Activated CD4-positive, CD25-positive, alpha-beta regulatory T cell (primary cell): Measurements from ENCODE around the gene CRACR2A.

Experiments
- DNase-seq, 4 experiments: peaks; one replicate each; lab custom pipeline; 2025; lab: John Stamatoyannopoulos, UW

Gene CRACR2A

DNA sequence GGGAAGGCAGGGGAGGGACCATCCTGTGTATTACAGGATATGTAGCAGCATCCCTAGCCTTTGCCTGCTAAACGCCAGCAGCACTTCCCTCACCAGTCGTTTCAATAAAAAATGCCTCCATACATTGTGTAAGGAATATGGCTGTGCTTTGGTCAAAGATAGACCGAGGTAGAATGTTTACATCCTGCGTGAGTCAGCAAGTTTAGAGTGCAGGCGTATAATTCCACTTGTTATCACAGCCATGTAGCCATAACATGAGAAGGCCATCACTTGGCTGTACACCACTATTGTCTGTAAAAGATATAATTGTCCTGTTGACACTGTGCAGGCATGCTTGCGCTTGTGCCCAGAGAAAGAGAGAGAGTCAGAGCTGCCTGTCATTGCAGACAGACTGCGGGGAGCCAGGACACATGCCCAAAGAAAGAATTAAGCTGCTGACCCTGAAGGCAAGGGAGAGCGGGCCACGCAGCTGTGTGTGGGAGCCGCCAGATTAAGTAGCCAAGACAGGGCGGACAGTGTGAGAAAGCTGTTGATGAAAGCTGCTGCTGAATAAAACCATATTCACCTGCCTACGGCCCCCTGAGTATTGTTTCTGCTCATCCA lies 68.4 kb downstream of the CRACR2A start:
- no peak for DNase-seq

DNA sequence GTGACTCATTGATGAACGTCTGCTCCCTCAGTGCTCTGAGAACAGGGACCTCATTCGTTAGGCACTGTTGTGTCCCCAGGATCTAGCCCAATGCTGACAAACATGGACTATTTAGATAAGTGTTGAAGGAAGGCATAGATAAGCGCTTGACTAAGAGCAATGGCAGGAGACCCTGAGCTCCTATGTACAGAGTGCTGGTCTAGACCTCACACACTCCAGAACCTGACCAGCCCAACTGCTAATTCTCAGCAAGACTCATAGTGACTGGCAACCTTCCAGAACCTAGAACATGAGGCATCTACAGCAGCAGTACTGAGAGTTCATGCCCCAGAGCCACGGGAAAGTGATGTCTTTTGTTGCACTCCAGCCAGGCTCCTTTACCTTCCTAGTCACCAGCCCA lies 69.2 kb downstream of the CRACR2A start:
- no peak for DNase-seq

DNA sequence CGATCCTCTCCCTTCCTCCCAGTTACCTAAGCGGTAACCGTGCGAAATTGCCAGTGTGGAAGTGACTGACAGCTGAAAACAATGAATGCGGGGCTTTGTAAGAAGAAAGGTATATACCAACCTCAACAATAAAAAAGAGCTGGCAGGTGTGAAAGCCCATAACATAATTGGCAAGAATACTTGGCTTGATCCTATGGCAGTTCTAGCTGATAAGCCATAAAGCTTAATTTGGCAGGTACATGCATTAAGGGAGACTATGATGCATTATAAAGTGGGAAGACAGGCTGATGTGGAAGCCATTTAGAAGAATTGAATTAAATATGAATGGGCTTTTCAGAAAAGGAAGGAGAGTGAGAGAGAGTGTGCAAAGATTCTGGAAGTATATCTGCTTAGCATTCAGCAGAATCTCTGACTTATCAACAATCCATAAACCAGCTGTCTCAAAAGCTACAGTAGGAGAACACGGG lies 71.3 kb downstream of the CRACR2A start:
- no peak for DNase-seq

DNA sequence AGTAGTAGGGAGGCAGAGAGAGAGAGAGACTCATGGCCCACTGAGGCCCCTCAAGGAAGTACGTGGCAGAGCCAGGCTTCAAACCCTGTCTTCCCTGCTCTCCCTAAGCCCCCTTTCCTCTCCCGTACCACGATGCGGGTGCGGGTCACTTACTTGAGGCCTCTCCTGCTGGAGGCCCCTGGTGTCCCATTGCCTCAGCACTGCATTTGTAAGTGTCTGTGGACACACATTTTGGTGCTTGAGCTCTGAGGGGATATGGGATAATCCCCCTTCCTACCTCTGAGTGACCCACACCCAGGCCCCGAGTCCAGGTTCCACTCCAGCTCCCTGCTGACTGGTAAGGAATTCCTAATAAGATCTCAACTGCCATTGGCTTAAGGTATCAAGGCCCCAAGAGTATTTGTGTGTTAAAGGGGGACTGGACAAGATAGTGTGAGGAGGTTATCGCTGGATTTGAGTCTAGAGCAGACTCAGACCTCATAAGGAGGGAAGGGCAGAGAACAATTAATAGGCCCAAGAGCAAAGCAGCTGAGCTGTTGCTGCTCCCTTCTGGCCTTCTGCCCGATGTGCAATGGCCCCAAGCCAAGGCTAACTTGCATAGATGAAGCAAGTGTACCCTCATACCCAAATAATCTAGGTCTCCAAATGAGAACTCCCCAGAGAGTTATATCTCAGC lies 71.9 kb downstream of the CRACR2A start:
- no peak for DNase-seq

DNA sequence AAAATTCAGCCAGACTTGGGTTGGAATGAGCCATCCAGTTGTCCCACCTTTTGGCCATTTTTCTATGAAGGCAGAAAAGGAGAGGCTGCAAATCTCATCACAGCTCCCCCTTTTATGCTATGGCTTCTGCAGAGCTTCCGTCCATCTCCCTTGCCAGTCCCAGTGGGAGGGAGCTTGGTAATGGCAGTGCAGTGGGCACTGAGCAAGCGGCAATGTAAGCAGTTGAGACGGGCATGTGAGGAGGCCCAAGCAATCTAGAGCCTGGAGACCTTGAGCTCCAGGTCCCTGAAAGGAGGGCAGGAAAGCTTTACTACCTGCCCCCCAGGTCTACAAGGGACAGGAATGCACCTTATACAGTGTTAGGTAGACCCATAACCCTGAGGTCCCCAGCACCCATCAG lies 73.1 kb downstream of the CRACR2A start:
- no peak for DNase-seq

DNA sequence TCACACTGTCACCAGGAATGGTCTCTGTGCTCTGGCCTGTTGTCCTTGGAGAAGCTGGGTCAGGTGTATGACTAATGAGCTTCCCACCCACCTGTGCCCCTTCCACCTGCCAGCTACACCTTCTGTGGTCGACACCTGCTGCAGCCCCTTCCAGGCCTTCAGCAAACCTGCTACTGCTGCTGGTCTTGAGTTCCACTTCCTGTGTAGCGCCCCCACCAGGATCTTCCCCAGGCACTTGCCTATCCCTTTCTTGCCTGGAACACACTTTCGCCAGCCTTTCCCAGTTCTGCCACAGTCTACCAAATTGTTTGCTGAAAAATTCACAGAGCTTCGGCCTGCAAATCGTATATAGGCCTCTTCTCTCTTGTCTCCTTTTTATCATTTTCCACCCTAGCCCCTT lies 75.3 kb downstream of the CRACR2A start:
- DNase-seq = no peak

DNA sequence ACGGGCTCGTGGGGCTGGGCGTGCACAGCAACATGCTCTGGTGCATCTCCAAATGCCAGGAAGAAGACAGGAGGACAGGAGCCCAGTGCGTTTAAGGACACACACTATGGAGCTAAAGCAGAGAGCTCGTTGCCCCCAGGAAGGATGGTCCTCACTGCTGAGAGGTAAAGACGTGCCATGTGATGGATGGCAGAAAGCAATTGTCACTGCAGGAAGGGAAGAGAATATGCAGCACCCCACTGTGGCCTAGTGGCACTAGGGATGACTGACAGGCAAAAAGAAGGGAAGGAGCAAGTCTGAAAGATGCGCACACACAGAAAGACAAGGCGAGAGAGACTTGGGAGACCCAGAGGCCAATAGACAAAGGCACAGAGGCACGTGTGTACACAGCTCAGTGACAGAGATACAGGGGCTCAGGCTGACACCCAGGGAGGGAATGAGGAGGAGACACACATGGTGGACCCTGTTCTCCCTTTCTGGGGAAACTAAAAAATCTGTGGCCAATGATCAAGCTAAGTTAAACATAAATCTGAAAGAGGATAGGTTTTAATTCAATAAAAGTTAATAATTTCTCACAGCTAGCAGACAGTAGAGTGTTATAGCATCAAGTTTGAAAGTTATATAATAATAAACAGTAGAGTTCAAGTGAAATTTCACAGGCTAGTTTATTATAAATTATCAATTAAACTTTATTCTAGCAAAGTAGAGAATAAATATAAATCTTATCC lies 78.8 kb downstream of the CRACR2A start:
- no peak for DNase-seq

DNA sequence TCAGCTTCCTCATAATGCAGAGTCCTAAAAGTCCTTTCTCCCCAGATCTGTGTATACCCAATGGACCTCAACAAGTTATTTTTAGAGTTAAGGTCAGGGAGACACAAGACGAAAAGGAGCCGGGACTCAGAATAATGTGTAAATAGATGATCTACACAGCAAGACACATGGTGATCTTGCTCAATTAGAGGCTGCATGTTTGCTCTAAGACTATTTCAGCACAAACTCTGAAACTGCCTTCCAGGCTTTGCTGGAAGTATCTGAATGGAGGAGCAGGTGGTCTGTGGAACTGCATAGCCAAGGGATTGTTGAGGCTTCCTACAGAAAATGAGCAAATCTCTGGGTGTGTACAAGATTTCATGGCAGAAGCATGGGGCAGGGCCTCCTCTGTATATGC lies 80.8 kb downstream of the CRACR2A start:
- no peak for DNase-seq

DNA sequence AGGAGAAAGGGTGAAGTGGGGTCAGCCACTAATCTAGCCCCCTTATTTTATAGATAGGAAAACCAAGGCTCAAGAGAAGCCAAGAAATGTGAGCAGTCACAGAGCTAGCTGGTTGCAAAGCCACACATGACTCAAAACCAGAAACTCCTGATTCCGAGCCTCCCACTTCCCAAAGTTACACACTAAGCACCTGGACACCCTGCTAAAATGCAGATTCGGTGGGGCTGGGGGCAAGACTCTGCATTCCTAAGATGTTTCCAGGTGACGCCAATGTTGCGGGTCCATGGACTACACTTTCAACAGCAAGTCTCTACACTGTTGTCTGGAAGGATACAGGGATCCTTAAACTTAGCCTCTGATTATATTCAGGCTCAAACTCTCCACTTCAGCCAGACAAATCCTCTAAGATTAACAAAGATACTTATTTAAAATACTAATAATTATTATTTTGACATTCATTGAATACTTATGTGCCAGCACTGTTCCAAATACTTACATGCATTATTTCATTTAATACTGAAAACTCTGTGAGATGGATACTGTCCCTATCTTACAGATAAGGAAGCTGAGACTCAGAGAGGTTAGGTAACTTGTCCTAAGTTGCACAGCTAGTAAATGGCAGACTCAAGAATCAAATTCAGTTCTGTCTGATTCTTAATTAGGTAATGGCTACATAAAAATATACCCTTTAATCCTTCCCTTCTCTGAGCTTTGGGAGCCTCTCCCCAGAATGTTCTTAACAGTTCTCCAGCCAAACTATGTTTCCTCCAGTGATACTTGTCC lies 81.4 kb downstream of the CRACR2A start:
- no peak for DNase-seq

DNA sequence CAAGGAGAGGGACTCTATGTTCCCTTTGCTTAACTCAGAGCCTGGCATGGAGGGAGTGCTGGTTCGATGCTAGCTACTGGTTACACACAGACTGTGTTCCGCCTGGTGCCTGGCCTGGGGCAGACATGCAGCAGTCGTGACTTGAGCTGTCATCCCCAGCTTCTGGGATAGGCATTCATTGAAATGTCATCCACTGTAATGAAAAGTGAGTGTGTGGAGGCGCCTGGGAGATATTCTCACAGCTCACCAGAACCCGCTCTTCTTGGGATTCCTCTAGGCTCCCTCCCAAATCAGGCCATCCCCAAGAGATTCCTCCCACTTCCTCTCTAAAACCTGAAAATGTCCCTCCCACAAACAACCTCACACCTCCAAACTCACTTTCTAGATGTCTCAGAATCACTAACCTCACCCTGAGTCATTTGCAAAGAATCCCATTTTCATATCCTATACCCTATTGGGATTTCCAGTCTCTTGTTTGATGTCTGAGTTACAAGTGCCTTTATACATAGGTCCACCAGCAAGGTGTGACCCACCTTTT lies 82.8 kb downstream of the CRACR2A start:
- no peak for DNase-seq

DNA sequence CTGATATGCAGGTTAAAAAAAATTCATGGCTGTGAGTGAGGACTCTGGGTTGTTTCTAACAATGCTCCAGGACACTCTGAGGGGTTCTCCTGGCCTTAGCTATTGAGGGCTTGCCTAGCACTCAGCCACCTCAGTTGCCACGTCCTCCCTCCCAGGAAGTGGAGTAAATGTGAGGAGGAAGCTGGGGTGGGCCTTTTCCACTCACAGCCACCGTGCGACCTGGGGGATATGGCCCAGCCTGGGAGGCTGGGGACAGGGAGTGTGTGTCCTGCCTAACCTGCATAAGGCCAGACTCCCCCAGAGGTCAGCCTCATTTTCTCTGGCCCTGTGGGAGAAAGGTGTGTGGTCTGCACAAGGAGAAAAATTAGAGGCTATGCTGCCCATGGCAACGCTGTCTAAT lies 83.3 kb downstream of the CRACR2A start:
- DNase-seq = no peak

DNA sequence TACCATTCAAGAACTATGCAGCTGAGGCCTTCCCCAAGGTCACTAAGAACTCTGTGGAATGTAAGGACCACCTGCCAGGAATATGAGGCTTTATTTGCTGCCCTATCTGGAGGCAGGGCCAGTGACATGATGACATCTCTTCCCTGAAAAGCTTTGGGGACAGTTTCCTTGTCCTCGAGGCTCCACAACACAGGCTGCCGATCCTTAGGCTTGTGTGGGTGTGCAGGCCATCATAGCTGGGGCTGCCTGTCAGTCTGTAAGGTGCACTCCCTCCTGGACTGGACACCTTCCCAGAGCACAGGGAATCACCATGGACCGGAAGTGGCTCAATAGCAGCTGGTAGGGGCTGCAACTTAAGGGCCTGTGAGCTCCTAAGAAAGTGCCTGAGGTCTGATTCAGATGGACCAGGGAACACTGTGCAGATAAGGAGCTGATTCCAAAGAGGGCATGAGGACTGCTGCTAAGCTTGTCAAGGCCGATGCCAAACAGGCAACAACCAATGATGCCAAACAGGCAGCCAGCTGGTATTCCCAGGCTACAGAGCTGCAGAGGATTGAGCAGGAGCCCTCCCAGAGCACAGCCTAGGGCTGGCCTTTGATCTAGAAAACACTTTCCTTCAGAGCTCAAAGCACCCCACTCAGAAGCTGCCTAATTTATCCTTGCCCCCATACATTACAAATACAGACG lies 84.3 kb downstream of the CRACR2A start:
- DNase-seq = no peak

DNA sequence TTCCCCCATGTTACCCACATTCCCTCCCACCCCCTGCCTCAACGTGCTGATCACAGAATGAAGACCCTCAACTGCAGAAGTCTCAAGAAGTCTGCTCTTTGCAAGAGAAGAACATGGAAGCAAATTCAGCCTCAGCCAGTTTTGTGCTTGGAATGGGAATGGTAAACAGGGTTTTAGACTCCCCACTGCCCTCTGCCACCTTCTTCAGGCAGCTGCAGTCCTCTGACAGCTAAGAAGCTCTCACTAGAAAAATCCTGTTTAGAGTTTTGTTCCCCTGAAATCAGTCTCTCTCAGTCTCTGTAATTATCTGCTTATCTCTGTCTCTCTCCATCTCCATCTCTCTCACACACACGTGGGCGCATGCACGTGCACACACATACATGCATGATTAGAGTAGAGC lies 85.4 kb downstream of the CRACR2A start:
- DNase-seq = no peak

DNA sequence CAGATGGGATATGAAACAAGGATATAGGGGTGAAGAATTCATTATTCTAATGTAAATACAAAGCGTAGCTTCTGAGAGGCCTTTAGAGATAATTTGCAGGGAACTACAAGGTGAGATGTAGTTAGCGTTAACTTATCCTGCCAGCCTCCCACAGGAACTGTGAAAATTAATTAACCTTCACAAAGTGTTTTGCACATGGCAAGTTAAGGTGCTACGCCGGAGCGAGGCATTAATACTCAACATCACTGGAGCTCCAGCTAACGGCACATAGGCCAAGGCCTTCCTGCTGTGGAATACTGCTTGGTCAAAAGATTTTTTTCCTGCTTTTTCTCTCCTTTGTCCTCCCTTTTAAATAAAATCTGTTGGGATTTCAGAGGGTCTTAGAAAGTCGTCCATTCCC lies 86.5 kb downstream of the CRACR2A start:
- DNase-seq = no peak

DNA sequence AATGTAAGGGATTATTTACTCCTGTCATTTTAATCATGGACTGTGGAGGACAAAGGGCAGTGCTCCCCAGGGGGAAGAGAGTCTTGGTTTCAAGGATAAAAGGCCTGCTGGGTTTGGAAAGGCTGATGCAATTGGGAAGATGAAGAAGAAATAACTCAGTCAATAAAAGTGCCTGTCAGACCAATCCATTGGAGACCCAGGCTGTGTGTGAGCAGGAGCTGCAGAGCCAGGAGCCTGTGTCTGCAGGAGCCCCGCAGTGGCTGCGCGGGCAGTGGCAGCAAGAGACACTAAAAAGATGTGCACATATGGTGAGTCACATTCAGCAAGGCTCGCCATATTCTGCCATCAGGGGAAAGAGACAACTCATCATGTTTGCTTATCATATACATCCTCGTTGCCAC lies 90.4 kb downstream of the CRACR2A start:
- no peak for DNase-seq

DNA sequence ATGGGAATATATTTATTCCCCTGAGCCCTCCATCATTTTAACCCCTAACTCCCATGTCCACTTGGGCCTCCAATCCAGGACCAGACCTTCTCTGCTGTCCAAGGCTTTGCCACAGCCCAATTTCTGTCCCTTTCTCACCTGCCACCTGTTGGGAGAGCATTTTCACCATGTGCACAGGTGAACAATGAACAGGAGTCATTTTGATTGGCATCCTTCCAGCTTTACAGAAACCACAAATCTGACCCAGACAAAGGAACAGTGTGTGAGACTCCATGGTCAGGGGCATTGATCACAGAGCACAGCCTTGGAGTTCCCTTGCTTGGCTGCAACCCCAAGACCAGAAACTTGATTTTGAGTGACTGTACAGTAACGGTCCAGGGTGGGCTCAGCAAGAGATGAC lies 91.9 kb downstream of the CRACR2A start:
- no peak for DNase-seq

DNA sequence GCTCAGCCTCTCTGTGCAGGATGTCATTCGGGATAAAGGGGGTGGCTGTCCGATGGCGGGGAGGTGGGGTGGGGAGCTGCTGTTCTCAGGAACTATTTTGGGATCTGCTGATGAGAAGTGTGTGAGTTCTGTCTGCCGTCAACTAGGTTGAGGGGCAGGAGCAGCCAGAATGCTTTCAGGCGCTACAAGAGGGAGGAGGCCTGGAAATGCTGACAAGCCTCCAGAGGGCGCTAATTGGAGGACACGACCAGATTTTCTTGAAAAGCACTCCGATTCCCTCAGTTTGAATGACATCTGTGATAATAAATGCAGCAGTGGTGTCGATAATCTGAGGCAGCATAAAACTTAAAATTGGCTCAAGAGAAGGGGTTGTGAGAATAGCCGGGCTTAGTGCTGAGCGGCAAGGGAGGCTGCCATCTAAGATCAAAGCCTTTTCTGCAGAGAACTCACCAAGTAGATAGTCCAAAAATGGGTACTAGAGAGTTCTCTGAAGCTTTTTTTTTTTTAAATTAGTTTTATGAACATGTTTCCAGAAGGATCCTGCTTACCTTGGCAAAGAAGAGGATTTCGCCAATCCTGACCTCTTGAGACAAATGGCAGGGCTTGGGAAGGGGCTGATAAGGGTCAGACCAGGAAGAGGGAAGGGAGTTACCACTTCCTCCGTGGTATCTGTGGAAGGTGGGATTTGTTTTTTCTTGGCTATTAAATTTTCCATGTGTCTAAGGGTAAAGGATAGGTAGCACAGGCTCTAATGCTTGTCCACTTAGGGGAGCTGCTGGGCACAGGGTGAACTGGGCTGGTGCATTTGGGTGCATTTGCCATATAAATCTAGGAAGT lies 94.4 kb downstream of the CRACR2A start:
- DNase-seq = no peak

DNA sequence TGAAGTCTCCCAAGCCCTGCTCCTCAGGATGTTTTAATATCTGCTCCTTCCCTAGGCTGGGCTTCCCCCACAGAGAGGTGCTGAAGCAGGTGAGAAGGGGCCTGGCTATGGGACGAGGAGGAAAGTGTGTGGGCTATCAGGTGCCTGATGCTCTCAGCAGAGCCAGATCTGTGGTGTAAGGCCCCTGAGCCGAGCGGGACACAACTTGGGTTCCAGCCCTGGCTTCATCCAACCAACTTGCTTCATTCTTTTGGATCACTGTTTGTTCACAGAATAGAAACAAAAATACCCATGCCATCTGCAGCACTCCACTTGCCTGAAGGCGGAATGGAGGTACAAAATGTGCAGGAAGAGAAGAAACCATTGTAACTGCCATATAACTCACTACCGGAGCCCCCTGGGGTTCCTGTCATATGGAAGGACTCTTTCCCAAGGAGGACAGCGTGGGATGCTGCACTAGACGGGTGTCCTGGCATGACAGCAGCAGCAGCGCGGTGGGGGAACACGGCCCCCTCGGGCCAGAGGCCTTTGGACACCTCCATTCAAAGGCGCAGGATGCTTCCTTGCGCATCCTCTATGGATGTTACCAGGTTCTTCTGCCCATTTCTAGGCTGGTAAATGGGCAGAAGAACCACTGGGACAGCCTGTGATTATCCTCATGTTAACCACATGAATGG lies 95.8 kb downstream of the CRACR2A start:
- DNase-seq = no peak

DNA sequence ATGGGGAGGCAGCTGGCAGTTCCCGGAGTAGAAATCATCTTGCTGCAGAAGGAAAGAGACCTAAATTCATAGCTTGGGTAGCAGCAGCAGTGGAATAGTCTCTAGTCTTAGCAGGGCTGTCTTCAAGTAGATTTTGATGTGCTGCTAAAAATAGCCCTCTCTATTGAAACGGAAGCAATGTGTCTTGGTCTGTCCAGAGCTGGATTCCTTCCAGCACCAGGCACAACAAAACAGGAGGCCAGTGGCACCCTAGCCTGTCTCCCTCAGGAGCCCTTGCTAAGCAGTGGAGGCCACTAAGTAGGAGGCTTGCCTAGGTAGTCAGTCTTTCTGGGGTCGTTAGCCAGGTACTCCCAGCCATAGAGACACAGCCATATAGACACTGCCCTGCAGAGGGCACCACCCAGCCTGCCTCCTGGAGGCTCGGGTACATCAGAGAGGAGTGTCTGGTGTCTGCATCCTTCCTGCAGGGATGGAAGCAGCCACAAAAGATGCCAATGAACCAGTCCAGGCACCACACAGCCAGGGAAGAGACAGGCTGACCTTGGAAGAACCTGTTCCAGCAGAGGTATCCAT lies 97.5 kb downstream of the CRACR2A start:
- DNase-seq = no peak
